ENCODE measurements around the gene PDS5A. TPM values are rescaled to one million over a fixed set of nuclear protein-coding genes. Genes with fewer than 3 reads are reported as not detected.

PDS5A gene
- total RNA-seq, 1 donor from 2014 or later: 74.8 TPM

DNA sequence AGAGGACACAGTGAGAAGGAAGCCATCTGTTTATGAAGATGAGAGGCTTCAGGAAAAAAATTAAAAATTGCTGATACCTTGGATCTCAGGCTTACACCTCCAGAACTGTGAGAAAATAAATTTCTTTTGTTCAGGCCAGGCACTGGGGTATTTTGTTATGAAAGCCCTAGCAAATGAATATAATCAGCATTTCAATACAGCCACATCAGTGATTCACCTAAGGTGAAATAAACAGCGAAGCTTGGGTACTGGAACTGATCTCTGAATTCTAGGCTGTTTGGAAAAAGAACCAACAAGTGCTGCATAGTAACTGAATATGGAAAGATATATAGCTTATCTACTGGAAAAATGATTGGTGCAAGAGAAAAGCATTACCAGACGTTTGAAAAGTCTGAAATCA lies 88.5 kb downstream of the PDS5A start:
- TF ChIP-seq, protein P1, sequence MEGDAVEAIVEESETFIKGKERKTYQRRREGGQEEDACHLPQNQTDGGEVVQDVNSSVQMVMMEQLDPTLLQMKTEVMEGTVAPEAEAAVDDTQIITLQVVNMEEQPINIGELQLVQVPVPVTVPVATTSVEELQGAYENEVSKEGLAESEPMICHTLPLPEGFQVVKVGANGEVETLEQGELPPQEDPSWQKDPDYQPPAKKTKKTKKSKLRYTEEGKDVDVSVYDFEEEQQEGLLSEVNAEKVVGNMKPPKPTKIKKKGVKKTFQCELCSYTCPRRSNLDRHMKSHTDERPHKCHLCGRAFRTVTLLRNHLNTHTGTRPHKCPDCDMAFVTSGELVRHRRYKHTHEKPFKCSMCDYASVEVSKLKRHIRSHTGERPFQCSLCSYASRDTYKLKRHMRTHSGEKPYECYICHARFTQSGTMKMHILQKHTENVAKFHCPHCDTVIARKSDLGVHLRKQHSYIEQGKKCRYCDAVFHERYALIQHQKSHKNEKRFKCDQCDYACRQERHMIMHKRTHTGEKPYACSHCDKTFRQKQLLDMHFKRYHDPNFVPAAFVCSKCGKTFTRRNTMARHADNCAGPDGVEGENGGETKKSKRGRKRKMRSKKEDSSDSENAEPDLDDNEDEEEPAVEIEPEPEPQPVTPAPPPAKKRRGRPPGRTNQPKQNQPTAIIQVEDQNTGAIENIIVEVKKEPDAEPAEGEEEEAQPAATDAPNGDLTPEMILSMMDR (IDR thresholded peaks at IDR 0.05): no peak
- no peaks in the 10 kb centered on the region for H3K4me1 ChIP-seq
- H3K27ac ChIP-seq: no peak overlapping the region
- no peak overlapping the region for H3K4me3 ChIP-seq
- DNase-seq (no peak), ATAC-seq (no peak)
- intact Hi-C loops (cut with DNase I): no loop called here
- H3K9me3 ChIP-seq: no peaks in the 10 kb centered on the region
- H3K27me3 ChIP-seq (ENCODE audit: low read depth): no peaks in the 10 kb centered on the region
- peaks cover 89% of the 10 kb centered on the region for H3K36me3 ChIP-seq

DNA sequence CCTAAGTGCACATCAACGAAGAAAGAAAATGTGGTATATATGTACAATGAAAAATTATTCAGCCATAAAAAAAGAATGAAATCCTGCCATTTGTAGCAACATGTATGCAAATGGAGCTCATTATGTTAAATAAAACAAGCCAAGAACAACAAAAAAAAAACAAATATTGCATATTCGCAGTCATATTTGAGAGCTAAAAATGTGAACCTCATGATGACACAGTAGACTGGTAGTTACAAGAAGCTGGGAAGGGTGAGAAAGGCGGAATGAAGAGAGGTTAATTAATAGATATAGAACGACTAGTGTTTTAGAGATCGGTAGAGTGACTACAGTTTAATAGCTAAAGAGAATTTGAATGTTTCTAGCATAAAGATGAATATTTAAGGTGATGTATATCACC lies 89.2 kb downstream of the PDS5A start:
- peaks cover 87% of the 10 kb centered on the region for H3K36me3 ChIP-seq
- H3K27ac ChIP-seq: no peak overlapping the region
- DNase-seq (no peak), ATAC-seq (no peak)
- no peaks in the 10 kb centered on the region for H3K9me3 ChIP-seq
- intact Hi-C loops (cut with DNase I): no loop called here
- no peak overlapping the region for H3K4me3 ChIP-seq
- TF ChIP-seq, protein P1 (IDR thresholded peaks at IDR 0.05): no peak
- H3K4me1 ChIP-seq: no peaks in the 10 kb centered on the region
- H3K27me3 ChIP-seq (ENCODE audit: low read depth): no peaks in the 10 kb centered on the region

DNA sequence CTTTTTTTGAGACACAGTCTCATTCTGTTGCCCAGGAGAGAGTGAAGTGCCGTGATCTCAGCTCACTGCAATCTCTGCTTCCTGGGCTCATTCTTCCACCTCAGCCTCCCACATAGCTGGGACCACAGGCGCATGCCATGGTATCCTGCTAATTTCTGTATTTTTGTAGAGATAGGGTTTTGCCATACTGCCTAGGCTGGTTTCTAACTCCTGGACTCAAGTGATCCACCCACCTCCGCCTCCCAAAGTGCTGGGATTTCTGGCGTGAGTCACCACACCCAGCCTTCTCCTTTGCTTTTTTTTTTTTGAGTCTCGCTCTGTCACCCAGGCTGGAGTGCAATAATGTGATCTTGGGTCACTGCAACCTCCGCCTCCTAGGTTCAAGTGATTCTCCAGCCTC lies 94.1 kb downstream of the PDS5A start:
- H3K4me3 ChIP-seq: no peak overlapping the region
- no peaks in the 10 kb centered on the region for H3K27me3 ChIP-seq (ENCODE audit: low read depth)
- H3K27ac ChIP-seq: no peak overlapping the region
- peaks cover 83% of the 10 kb centered on the region for H3K36me3 ChIP-seq
- DNase-seq: no peak
- H3K9me3 ChIP-seq: no peaks in the 10 kb centered on the region
- ATAC-seq: no peak
- no peaks in the 10 kb centered on the region for H3K4me1 ChIP-seq
- intact Hi-C loops (cut with DNase I): no loop called here
- TF ChIP-seq, protein P1 (IDR thresholded peaks at IDR 0.05): no peak

DNA sequence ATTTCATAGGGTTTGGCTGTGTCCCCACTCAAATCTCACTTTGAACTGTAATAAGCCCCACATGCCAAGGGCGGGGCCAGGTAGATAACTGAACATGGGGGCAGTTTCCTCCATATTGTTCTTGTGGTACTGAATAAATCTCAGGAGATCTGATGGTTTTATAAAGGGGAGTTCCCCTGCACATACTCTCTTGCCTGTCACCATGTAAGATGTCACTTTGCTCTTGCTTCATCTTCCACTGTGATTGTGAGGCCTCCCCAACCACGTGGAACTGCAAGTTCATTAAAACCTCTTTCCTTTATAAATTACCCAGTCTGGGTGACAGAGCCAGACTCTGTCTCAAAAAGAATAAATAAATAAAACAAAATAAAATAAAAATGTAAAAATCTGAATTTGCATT lies 95.9 kb downstream of the PDS5A start:
- intact Hi-C loops (cut with DNase I): no loop called here
- TF ChIP-seq, protein P1 (IDR thresholded peaks at IDR 0.05): no peak
- H3K9me3 ChIP-seq: no peaks in the 10 kb centered on the region
- ATAC-seq: no peak
- no peaks in the 10 kb centered on the region for H3K27me3 ChIP-seq (ENCODE audit: low read depth)
- no peak overlapping the region for H3K27ac ChIP-seq
- H3K4me1 ChIP-seq: no peaks in the 10 kb centered on the region
- peaks cover 88% of the 10 kb centered on the region for H3K36me3 ChIP-seq
- no peak overlapping the region for H3K4me3 ChIP-seq
- no peak for DNase-seq

DNA sequence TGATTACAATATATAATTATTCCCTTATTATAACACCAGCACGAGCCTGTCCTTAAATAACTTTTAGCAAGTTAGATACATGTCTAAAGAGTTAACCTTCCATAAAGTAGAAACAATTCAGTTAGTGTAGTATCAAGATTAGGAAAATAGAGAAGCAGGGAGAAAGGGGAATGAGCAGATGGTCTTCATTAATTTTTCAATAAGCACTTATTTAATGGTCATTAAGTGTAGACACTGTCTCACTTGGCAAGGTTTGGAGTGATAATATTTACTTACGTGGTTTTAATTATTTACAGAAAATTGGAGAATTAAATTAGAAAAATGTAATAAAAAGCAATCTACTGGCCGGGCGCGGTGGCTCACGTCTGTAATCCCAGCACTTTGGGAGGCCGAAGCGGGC lies 99.7 kb downstream of the PDS5A start:
- ATAC-seq (no peak), DNase-seq (no peak)
- TF ChIP-seq, protein P1 (IDR thresholded peaks at IDR 0.05): no peak
- no peaks in the 10 kb centered on the region for H3K27me3 ChIP-seq (ENCODE audit: low read depth)
- H3K27ac ChIP-seq: no peak overlapping the region
- no peaks in the 10 kb centered on the region for H3K9me3 ChIP-seq
- intact Hi-C loops (cut with DNase I): no loop called here
- H3K36me3 ChIP-seq: peaks cover 96% of the 10 kb centered on the region
- no peaks in the 10 kb centered on the region for H3K4me1 ChIP-seq
- no peak overlapping the region for H3K4me3 ChIP-seq

DNA sequence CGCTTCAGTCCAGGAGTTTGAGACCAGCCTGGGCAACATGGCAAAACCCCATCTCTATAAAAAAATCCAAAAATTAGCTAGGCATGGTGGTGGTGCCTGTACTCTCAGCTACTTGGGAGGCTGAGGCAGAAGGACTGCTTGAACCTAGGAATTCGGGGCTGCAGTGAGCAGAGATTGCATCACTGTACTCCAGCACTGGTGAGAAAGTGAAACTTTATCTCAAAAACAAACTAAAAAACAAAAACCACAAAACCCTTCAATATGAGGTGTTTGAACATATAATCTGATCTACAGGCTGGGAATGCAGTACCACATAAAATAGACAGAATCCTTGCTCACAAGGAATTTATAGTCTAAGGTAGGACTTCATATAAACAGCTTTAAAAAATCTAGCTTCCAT lies 103.9 kb downstream of the PDS5A start:
- ATAC-seq (no peak), DNase-seq (no peak)
- Histone ChIP-seq H3K27ac (no peak overlapping the region), H3K4me3 (no peak overlapping the region), H3K9me3 (no peaks in the 10 kb centered on the region), H3K27me3 (ENCODE audit: low read depth) (no peaks in the 10 kb centered on the region), H3K4me1 (no peaks in the 10 kb centered on the region), H3K36me3 (peaks cover 95% of the 10 kb centered on the region)
- intact Hi-C loops (cut with DNase I): no loop called here
- TF ChIP-seq, protein P1 (IDR thresholded peaks at IDR 0.05): no peak
